Superior temporal gyrus (tissue), 1 donor: Measurements from ENCODE around the gene CTF1.
"Not testable (repeated sequence)": the region's sequence is repeated elsewhere in the genome, so short reads cannot be mapped to it uniquely, and the experiment has no call there.

Experiments
- DNase-seq: peaks from one replicate; pipeline ENCODE4 v3.0.0-alpha.2; 2016; ENCODE audit errors: extremely low spot score

The CTF1 gene, protein sequence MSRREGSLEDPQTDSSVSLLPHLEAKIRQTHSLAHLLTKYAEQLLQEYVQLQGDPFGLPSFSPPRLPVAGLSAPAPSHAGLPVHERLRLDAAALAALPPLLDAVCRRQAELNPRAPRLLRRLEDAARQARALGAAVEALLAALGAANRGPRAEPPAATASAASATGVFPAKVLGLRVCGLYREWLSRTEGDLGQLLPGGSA

DNA sequence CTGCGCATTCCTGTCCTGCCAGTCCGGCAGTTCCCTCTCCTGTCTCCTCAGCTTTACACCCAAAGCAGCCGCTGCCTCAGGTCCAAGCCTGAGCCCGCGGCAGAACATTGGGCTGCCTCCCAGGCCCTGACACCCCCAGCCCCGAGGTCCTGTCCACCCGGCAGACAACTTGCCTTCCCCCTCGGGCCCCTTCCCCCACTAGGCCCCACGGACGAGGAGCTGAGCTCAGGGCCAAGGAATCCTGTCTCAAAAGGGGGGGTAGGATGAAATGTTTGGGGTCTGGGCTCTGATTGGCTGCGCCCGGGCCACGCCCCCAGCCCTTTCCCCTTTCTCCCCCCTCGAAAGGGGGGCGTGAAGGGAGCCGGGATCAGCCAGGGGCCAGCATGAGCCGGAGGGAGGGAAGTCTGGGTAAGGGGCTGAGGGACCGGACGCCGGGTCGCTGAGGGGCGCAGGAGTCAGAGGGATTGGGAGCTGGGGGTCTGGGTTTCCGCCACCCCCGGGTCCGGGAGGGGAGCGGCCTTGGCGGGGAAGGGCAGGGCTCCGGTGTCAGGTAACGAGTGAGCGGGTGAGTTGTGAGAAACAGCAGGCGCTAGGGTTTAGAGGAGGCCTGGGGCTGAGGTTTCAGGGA is at the start of gene CTF1:
Gene CTF1 (plus strand): TSS at position 354 of the 628 bp plus-strand sequence. CDS start 30 bp downstream, at position 384.
- DNase-seq, result no peak

DNA sequence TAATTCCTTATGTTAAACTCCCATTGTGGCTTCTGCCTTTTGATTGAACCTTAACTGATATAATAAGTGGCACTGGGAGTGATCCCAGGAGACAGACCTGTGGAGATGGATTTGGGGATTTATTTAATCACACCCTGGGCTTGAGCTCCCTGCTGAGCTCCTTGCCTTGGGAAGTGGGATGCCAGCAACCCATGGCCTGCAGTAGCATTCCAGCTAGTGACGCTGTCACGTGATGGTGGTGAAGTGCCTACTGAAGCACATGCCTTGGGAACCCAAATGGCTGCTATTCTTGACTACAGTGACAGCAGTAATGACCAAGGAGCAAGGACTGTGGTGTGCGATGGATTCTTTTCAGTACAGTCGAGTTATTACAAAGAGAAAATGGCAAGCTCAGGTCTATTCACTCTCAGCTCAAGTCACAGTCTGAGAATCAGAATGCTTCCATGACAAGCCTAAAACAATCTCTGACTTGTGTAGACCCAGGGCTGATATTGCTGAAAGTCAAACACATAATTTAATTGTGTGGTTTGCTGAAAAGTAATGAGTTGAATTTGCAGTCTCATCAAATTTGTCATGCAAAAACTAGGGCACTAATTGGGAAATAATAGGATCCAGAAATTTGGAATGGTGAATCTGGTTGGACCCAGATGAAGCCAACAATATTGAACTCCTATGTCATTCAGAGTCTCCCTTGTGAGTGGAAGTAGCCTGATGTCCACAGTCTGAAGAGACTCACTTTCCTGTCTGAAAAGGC is 49.6 kb upstream of the CTF1 start:
- no peak for DNase-seq

- DNase-seq, result no peak
Measured at GRCh38 chr16:30850246-30850645, 46.2 kb upstream of the CTF1 start.

DNA sequence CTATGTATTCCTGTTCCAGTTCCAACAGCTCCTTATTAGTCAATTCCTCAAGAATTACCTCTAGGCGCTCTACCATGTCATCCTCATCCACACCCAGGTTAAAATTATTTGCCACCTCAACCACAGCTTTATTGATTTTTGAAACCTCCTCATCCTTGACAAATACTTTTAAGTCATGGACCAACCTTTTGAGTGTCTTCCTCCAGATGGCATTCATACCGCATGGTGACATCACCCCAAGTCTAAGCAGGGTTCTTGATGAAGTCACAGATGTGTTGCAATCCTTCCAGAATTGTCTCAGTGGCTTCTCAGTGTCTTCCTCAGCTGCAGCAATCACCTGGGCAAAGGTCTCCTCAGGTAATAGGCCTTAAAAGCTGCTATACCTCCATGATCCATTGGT is 42.7 kb upstream of the CTF1 start:
- DNase-seq, result no peak

DNA sequence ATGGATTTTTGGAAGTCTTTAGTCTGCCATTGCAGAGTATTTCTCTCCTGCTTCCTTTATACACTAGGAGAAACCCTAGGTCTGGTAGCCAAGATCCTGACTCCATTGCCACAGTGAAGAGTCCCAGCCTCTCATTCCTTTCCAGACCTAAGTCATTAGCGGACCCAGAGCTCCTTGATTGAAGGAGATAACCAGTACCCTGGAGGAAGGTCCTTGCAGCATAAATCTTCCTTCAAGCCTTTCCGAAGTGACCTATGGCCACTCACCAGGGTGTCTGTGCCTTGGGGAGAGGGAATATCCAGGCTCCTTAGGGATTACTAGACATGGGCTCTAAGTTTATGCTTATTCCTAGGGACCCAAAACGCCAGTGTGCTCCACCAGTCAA is 38.3 kb upstream of the CTF1 start:
- no peak for DNase-seq

GRCh38 chr16:30858829-30859423 is 37.5 kb upstream of the CTF1 start:
- no peak for DNase-seq

DNA sequence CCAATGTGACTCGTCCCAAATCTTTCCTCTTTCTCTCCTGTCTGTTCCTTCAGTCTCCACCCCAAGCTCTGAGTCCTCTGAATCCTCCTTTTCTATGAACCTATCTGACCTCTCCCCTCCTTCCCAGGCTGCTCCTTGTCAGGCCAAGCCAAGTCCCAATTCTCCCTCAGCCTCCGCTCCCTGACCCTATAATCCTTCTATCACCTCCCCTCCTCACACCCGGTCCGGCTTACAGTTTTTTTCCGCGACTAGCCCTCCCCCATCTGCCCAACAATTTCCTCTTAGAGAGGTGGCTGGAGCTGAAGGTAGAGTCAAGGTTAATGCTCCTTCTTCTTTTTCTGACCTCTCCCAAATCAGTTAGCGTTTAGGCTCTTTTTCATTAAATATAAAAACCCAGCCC is 35.7 kb upstream of the CTF1 start:
- DNase-seq, result not testable (repeated sequence)

GRCh38 chr16:30863178-30863577 is 33.2 kb upstream of the CTF1 start:
- DNase-seq, result not testable (repeated sequence)

GRCh38 chr16:30866031-30866430 is 30.4 kb upstream of the CTF1 start:
- DNase-seq, result no peak

GRCh38 chr16:30867747-30868146 is 28.7 kb upstream of the CTF1 start:
- DNase-seq, result no peak

GRCh38 chr16:30870904-30871303 is 25.5 kb upstream of the CTF1 start:
- DNase-seq, result no peak

DNA sequence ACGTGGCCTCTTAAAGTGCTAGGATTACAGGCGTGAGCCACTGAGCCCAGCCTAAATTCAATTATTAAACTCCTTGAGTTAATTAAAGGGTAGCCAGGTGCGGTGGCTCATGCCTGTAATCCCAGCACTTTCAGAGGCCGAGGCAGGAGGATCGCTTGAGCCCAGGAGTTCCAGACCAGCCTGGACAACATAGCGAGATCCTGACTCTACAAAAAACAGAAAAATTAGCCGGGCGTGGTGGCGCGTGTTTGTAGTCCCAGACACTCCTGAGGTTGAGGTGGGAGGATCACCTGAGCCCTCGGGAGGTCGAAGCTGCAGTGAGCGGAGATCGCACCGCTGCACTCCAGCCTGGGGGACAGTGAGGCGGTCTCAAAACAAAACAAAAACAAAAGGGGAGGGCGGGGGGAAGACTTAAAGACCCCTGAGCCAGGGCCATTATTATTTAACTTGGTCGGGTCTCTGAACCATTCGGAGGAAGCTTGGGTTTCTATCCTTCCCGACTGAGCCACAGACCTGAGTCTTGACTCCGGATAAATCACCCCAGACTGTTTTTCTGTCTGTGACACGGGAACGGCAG is 22.1 kb upstream of the CTF1 start:
- DNase-seq, result no peak

DNA sequence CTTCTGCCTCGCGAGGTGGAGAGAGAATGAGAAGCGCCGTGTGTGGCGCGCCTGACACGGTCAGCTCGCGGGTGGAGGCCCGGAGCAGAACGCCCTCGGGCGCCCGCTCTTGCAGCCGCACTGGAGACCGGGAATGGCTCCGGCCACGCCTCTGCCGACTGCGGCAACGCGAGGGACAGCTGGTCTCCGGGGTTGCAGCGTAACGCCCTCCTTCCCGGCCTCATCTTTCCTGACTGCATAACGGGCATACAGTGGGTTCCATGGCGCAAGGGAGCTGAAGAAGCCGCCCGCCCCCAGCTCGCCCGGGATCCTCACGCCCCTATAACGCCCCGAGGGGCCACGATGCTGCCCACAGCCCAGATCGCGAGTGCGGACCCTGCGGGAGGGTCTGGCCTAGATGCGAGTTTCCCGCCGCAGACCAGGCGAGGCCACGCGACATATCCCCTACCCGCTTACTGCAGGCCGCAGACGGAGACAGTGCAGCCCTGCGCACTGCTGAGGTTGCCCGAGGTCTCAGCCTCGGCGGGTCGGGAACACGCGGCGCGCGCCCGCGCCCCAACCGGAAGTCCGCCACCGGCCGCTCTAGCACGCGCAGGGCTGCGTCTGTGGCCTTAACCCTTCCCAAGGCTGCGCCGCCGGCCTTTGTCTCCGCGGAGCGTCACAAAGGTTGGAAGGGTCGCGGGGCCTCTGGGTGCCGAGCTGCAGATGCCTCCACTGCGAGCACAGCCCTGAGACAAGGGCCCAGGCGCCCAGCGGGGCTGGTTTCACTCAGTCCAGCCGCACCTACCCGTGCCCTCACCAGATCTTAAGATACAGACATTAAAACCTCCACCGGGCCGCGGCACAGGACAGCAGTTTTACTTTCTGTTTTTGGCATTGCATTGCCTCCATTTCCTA is 21.3 kb upstream of the CTF1 start:
- DNase-seq, result peak; percentile 92

DNA sequence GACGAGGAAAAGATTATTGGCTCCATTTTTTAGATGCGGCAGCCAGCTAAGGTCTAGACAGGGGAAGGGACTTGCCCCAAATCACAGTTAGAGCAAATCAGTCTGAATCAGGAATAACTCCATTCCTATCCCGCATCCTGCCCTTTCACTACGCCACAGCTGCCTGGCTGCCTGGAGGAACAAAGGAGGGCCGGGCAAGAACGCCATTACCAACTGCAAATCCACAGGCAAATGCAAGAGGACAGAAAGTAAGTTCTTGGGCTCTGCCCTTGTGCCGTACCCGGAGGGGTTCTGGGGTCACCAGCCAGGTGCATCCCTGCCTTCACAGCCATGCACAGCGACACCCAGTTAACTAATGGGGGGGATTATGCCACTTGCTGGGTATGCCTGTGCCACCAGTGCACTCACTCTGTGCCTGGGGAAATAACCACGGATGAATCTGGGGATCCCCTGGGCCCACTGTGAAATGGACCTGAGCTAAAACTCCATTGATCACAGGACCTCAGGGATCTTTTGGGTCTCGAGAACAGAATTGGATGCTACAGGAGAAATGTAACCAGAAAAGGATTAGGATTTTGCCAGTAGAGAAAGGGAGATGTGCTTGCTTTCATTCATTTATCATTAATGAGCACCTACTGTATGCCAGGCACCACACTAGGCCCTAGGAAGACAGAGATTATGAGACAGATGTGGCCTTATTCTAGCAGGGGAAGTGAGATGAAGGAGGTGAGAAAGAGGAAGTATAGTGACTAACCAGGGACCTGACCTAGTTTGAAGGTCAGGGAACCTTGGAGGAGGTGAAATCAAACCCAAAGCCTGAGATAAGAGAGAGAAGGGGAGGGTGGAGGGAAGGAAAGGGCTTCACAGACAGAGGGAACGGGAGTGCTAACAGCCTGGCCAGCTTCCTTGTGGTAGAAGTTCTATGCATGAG is 20.3 kb upstream of the CTF1 start:
- DNase-seq, result peak; percentile 19

GRCh38 chr16:30876867-30877266 is 19.5 kb upstream of the CTF1 start:
- DNase-seq, result no peak

GRCh38 chr16:30882429-30883310 is 13.7 kb upstream of the CTF1 start:
- DNase-seq, result no peak

DNA sequence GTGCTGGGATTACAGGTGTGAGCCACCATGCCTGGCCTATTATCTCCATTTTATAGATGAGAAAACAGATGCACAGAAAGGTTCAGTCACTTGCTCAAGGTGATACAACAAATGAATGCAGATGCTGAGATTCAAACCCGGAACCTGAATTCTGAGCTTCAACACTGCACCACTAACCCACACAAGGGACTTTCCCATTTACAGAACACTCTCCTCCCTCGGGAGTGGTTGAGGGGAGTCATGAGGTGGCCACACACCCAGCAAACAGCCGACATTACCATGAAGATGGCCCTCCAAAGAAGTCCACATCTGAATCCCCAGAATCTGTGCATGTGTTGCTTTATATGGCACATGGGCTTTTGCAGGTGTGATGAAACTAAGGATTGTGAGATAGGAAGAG is 11.7 kb upstream of the CTF1 start:
- DNase-seq, result no peak

GRCh38 chr16:30885196-30885595 is 11.2 kb upstream of the CTF1 start:
- DNase-seq, result no peak

- no peak for DNase-seq
Measured at GRCh38 chr16:30886145-30886544, 10.3 kb upstream of the CTF1 start.
